ENCODE data around the gene GAGE10. TPM values are rescaled to one million over a fixed set of nuclear protein-coding genes. Genes with fewer than 3 reads are reported as not detected.

The GAGE10 gene
- total and polyA plus RNA-seq, 2 of the 4 experiments (the other 2 are of a cell fraction), result not detected

DNA sequence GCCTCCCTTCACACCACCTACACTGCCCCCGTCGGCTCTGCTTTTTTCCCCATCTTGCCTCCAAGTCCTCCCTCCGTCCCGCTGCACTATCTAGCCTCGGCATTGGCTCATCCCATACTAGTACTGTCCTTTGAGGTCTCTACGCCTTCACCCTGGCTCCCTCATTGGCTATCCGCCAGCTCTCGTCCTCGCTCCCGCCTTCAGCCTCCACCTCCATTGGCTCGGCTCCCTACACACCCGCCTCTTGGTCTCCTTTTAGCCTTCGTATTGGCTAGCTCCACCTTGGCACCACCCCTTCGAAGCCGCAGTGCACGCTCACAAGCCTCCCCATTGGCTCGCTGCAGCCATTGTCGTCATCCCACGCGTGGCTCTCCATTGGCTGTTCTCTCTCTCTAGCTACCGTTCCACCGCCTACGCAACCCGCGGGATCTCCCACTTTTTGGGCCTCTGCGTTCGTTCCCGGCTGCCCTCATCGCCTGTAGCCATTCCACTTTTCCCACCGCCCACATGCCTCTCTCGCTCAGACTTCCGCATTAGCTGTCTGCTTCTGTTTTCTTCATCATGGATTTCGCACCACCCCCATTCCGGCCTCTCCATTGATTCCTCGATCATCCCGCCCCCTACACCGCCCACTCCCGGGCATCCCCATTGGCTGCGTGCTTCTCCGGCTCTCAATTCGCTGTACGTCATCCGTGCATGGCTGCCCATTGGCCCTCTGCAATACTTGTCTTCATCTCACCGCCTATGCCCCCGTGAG, 34.3 kb upstream of the GAGE10 start:
- ChIA-PET CTCF (interaction anchor here (0.8 kb wide), 1 partner anchor 55 kb away, joined by 4 read pairs; no protein-coding TSS in a partner anchor), POLR2A (ENCODE audit: unreplicated experiment) (interaction anchor here (0.6 kb wide), 1 partner anchor 267 kb away, joined by 3 read pairs; the partner anchor contains the start of gene GRIPAP1)
- in situ Hi-C loops (cut with MboI; ENCODE audit: low sequenced_read_pairs), result no loop called here

More for the DNA sequence above, 34.3 kb upstream of the GAGE10 start:
- 30% methylated on average over 35 of the region's 45 CpGs; no CpG with 5 or more reads in 1 of the 2 experiments for WGBS, 2 experiments (ENCODE audit: extremely low coverage in 2 of 2, insufficient read length in 1 of 2)
- H3K9ac ChIP-seq (ENCODE audit: low read depth, low read length), result peak overlapping the region; percentile 86
- peak overlapping the region; percentile 77; the same call in 1 of the 2 replicates for H2BK20ac ChIP-seq (ENCODE audit: low read depth, low read length)
- H3K9me3 ChIP-seq (ENCODE audit: control insufficient read depth, insufficient read depth, low read length), result no peaks in the 10 kb centered on the region
- H3K79me1 ChIP-seq (ENCODE audit: low read depth in 1 of 2, low read length in 2 of 2), result peaks cover 29 to 34% of the 10 kb centered on the region in 2 experiments
- peaks cover 4% of the 10 kb centered on the region; the same call in 1 of the 2 replicates for H3K9me1 ChIP-seq (ENCODE audit: insufficient read depth, low read length)
- H3K14ac ChIP-seq (replicated peaks; ENCODE audit: low read depth, low read length), result peak overlapping the region; percentile 98
- H4K20me1 ChIP-seq (ENCODE audit: insufficient read depth, low read length), result no peaks in the 10 kb centered on the region; the same call in 1 of the 2 replicates
- H3K27me3 ChIP-seq (ENCODE audit: control insufficient read depth, insufficient read depth, low read length), result no peaks in the 10 kb centered on the region
- peak overlapping the region; percentile 95 for H3K56ac ChIP-seq (ENCODE audit: extremely low read depth, insufficient read depth, low read length)
- peak; percentile 92 for ATAC-seq (ENCODE audit: low read depth)
- peak overlapping the region; percentile 90 for H3K4me3 ChIP-seq (ENCODE audit: insufficient read depth, low read depth, low read length)
- no TSS peak for BruUV-seq (replicated peaks)
- peak overlapping the region; percentile 94 for H4K91ac ChIP-seq (ENCODE audit: insufficient read depth, low read depth, low read length)
- H4K5ac ChIP-seq (ENCODE audit: low read depth, low read length), result peak overlapping the region; percentile 96
- 0 out of 2 replicates have a peak, but pooled peaks cover 2% of the 10 kb centered on the region for H3K4me1 ChIP-seq (ENCODE audit: control insufficient read depth, insufficient read depth, low read length)
- TF ChIP-seq RCOR1 (IDR thresholded peaks at IDR 0.05; ENCODE audit: insufficient replicate concordance, low read length) (no peak), POLR2A (IDR thresholded peaks at IDR 0.05; ENCODE audit: low read depth, low read length) (peak; percentile 56; the same call in 1 of the 2 replicates), RAD21 (IDR thresholded peaks at IDR 0.05; ENCODE audit: low read length) (no peak), MAZ (IDR thresholded peaks at IDR 0.05; ENCODE audit: borderline replicate concordance, low read depth, low read length) (0 out of 2 replicates have a peak, but pooled peaks have one; percentile 22)
- H3K4ac ChIP-seq (ENCODE audit: low read depth, low read length), result peak overlapping the region; percentile 100
- H2BK5ac ChIP-seq (ENCODE audit: low read depth, low read length, poor library complexity, severe bottlenecking), result peak overlapping the region; percentile 96
- H3K27ac ChIP-seq (ENCODE audit: insufficient read depth, low read length), result peak overlapping the region; percentile 98
- H3K18ac ChIP-seq (ENCODE audit: low read depth, low read length), result peak overlapping the region; percentile 95
- H3K4me2 ChIP-seq (ENCODE audit: low read depth, low read length), result peak overlapping the region; percentile 78
- H2AK5ac ChIP-seq (ENCODE audit: low read depth, low read length), result 0 out of 2 replicates have a peak overlapping the region, but pooled peaks have one; percentile 26
- peak overlapping the region; percentile 84 for H2AFZ ChIP-seq (replicated peaks; ENCODE audit: low read length, poor library complexity)
- H3K23ac ChIP-seq (ENCODE audit: low read depth, low read length), result peak overlapping the region; percentile 95
- peak overlapping the region; percentile 91 for H2AK9ac ChIP-seq (replicated peaks; ENCODE audit: low read depth, low read length, poor library complexity)
- peak overlapping the region; percentile 82 to 100 for H4K8ac ChIP-seq (ENCODE audit: low read depth in 2 of 2, low read length in 2 of 2)
- intact Hi-C loops (cut with micrococcal nuclease) (loop anchor here (2.0 kb wide), 1 partner anchor 76 kb away; no protein-coding TSS in a partner anchor), dilution Hi-C loops (cut with HindIII; ENCODE audit: low sequenced_read_pairs, unreplicated experiment) (no loop called here)
- peak overlapping the region; percentile 99 for H2BK120ac ChIP-seq (ENCODE audit: low read depth, low read length)
- peak; percentile 97 for DNase-seq
- peaks cover 2% of the 10 kb centered on the region; the same call in 1 of the 2 replicates for H3K36me3 ChIP-seq (ENCODE audit: control insufficient read depth, insufficient read depth, low read length)
- H2BK15ac ChIP-seq (ENCODE audit: low read depth, low read length), result peak overlapping the region; percentile 81; the same call in 1 of the 3 replicates

All from IMR-90 (cell line).